Measurements from ENCODE around the gene TSPYL4. TPM values are rescaled to one million over a fixed set of nuclear protein-coding genes. Genes with fewer than 3 reads are reported as not detected.

Gene TSPYL4
- total and polyA plus RNA-seq, 2 of the 8 experiments (the other 6 are each of a cell fraction or from before 2014, with no cell fraction given): 20.5 to 22.6 TPM

- TF ChIP-seq, protein P1, sequence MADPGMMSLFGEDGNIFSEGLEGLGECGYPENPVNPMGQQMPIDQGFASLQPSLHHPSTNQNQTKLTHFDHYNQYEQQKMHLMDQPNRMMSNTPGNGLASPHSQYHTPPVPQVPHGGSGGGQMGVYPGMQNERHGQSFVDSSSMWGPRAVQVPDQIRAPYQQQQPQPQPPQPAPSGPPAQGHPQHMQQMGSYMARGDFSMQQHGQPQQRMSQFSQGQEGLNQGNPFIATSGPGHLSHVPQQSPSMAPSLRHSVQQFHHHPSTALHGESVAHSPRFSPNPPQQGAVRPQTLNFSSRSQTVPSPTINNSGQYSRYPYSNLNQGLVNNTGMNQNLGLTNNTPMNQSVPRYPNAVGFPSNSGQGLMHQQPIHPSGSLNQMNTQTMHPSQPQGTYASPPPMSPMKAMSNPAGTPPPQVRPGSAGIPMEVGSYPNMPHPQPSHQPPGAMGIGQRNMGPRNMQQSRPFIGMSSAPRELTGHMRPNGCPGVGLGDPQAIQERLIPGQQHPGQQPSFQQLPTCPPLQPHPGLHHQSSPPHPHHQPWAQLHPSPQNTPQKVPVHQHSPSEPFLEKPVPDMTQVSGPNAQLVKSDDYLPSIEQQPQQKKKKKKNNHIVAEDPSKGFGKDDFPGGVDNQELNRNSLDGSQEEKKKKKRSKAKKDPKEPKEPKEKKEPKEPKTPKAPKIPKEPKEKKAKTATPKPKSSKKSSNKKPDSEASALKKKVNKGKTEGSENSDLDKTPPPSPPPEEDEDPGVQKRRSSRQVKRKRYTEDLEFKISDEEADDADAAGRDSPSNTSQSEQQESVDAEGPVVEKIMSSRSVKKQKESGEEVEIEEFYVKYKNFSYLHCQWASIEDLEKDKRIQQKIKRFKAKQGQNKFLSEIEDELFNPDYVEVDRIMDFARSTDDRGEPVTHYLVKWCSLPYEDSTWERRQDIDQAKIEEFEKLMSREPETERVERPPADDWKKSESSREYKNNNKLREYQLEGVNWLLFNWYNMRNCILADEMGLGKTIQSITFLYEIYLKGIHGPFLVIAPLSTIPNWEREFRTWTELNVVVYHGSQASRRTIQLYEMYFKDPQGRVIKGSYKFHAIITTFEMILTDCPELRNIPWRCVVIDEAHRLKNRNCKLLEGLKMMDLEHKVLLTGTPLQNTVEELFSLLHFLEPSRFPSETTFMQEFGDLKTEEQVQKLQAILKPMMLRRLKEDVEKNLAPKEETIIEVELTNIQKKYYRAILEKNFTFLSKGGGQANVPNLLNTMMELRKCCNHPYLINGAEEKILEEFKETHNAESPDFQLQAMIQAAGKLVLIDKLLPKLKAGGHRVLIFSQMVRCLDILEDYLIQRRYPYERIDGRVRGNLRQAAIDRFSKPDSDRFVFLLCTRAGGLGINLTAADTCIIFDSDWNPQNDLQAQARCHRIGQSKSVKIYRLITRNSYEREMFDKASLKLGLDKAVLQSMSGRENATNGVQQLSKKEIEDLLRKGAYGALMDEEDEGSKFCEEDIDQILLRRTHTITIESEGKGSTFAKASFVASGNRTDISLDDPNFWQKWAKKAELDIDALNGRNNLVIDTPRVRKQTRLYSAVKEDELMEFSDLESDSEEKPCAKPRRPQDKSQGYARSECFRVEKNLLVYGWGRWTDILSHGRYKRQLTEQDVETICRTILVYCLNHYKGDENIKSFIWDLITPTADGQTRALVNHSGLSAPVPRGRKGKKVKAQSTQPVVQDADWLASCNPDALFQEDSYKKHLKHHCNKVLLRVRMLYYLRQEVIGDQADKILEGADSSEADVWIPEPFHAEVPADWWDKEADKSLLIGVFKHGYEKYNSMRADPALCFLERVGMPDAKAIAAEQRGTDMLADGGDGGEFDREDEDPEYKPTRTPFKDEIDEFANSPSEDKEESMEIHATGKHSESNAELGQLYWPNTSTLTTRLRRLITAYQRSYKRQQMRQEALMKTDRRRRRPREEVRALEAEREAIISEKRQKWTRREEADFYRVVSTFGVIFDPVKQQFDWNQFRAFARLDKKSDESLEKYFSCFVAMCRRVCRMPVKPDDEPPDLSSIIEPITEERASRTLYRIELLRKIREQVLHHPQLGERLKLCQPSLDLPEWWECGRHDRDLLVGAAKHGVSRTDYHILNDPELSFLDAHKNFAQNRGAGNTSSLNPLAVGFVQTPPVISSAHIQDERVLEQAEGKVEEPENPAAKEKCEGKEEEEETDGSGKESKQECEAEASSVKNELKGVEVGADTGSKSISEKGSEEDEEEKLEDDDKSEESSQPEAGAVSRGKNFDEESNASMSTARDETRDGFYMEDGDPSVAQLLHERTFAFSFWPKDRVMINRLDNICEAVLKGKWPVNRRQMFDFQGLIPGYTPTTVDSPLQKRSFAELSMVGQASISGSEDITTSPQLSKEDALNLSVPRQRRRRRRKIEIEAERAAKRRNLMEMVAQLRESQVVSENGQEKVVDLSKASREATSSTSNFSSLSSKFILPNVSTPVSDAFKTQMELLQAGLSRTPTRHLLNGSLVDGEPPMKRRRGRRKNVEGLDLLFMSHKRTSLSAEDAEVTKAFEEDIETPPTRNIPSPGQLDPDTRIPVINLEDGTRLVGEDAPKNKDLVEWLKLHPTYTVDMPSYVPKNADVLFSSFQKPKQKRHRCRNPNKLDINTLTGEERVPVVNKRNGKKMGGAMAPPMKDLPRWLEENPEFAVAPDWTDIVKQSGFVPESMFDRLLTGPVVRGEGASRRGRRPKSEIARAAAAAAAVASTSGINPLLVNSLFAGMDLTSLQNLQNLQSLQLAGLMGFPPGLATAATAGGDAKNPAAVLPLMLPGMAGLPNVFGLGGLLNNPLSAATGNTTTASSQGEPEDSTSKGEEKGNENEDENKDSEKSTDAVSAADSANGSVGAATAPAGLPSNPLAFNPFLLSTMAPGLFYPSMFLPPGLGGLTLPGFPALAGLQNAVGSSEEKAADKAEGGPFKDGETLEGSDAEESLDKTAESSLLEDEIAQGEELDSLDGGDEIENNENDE (IDR thresholded peaks at IDR 0.05; ENCODE audit: insufficient replicate concordance, low read length): no peak
- TF ChIP-seq SIRT6 (IDR thresholded peaks at IDR 0.05; ENCODE audit: low read length) (no peak), POU5F1 (IDR thresholded peaks at IDR 0.05; ENCODE audit: low read depth, low read length) (no peak), POLR2A (IDR thresholded peaks at IDR 0.05; ENCODE audit: control extremely low read depth in 1 of 2, low read depth in 2 of 2, low read length in 2 of 2) (no peak), CTBP2 (IDR thresholded peaks at IDR 0.05; ENCODE audit: borderline replicate concordance, insufficient read depth, insufficient read length, low read length) (no peak), KDM5A (IDR thresholded peaks at IDR 0.05; ENCODE audit: low read length) (no peak), CBX8 (IDR thresholded peaks at IDR 0.05; ENCODE audit: borderline replicate concordance, low read depth, low read length) (no peak), USF2 (IDR thresholded peaks at IDR 0.05; ENCODE audit: low read length) (no peak)
These were observed 38.5 kb downstream of the TSPYL4 start (continued) for GRCh38 chr6:116215414-116215813.
